HG02943 (cell line): ENCODE results near the gene TAF8.
"Not testable (repeated sequence)": the region's sequence is repeated elsewhere in the genome, so short reads cannot be mapped to it uniquely, and the experiment has no call there.

Source experiments
- ATAC-seq: cut with Tn5 transposase; IDR thresholded peaks from one replicate; pipeline ENCODE4 v1.9.1; 2021; ENCODE audit warnings: mild to moderate bottlenecking, low read depth, moderate library complexity; ENCODE audit not compliant: unreplicated experiment

The TAF8 gene, protein sequence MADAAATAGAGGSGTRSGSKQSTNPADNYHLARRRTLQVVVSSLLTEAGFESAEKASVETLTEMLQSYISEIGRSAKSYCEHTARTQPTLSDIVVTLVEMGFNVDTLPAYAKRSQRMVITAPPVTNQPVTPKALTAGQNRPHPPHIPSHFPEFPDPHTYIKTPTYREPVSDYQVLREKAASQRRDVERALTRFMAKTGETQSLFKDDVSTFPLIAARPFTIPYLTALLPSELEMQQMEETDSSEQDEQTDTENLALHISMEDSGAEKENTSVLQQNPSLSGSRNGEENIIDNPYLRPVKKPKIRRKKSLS

DNA sequence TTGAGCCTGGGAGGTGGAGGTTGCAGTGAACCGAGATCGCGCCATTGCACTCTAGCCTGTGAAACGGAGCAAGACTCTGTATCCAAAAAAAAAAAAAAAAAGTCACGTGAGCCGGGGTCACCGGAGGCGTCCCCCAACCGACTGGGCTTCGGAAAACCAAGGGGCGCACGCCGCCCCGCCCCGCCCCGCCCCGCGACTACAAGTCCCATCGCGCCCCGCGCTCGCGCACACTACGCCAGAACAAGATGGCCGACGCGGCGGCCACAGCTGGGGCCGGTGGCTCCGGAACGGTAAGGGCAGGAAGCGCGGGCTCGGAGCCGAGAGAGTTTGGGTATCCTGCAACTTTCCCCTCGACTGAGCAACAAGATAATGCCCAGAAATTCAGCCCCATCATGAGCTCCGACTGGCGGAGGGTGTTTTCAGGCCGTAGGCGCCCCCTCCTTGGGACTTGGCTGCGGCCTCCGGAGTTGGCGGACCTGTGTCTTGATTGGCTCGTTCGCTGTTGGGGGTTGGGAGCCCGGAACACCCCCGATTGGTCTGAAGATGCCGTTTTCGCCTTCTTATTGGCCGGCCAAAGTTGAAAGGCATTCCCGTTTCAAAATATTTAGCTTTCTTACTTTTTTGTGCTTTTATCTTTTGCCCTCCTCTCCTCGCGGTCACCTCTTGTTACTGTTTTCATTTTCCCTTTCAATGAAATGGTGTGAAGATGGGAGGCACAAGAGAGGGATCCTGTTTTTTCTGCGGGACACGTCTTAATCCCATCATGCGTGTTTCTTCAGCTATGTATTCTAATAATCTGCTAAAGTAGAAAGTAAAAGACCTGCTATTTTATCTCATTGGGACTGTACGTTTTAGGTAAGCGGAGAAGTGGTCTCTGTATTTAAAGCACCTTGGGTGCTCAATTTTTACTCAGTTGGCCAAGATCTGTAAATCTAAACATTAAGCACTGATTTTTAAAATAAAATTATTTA, at the start of gene TAF8:
Gene TAF8, plus strand, starts transcription at position 228 of the 971 bp plus-strand sequence. Its CDS starts 18 bp downstream, at position 246.
- peak; percentile 77 for ATAC-seq

DNA sequence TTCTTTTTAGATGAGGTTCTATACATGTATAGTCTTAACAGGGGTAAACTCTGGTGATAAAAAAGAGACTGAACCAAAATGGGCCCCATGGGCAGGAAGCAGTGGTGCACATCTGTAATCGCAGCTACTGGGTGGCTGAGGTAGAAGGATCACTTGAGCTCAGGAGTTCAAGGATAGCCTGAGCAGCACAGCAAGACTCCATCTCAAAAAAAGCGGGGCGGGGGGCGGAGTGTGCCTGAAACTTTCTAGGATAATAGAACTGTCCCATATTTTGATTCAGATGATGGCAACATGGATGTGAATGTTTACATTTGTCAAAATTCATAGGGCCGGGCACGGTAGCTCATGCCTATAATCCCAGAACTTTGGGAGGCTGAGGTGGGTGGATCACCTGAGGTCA, 48.8 kb upstream of the TAF8 start:
- ATAC-seq: no peak

DNA sequence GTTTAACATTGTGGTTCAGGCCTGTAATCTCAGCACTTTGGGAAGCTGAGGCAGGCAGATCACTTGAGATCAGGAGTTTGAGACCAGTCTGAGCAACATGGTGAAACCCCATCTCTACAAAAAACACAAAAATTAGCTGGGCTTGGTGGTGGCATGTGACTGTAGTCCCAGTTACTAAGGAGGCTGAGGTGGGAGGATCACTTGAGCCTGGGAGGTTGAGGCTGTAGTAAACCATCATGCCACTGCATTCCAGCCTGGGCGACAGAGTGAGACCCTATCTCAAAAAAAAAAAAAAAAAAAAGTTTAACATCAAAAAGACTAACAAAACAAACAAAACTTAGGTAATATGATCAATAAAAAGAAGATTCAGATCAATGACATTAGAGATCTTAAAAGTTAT, 46.7 kb upstream of the TAF8 start:
- not testable (repeated sequence) for ATAC-seq

DNA sequence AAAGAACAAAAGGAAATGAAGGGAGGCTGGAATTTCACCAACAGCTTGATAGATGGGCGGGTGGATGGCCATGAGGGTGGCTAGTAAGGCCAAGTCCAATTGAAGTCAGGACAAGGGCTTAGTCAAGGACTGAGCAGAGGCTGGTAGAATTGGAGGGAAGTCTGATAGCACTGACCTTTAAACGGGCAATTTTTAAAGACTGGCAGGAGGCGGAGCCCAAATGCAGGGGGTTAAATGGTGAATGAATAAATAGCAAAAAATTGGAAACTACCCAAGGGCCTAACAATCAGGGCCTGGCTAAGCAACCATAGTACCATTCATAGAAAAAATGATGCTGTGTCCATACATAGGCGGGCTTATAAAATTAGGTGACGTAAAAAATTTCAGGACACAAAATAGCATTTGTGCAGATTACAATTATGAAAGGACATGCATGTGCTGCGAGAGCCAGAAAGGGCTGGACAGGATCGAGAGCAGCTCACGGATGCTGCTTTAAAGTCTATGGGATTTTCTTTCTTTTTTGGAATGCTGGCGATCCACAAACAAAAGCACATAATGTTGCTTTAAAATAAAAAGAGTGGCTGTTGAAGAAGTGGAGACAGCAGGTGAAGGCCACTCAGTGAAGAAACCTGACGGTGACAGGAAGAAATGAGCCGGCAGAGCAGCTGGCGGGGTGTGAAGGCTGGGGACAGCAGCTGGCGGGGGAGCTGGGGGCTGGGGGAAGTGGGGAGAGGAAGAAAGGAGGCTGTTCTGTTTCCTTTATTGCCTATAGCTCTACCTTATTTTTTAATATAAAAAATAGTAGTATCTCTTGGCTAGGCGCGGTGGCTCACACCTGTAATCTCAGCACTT, 42.8 kb upstream of the TAF8 start:
- ATAC-seq: no peak

DNA sequence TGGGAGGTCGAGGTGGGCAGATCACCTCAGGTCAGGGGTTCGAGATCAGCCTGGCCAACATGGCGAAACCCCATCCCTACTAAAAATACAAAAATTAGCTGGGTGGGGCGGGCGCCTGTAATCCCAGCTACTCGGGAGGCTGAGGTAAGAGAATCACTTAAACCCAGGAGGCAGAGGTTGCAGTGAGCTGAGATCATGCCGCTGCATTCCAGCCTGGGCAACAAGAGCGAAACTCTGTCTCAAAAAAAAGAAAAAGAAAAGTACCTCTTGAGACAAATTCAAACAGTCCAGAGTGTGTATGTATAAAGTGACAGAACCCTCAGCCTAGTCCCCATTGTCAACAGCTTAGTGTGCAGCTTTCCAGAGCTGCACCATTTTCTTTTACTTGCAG, 42.2 kb upstream of the TAF8 start:
- not testable (repeated sequence) for ATAC-seq

DNA sequence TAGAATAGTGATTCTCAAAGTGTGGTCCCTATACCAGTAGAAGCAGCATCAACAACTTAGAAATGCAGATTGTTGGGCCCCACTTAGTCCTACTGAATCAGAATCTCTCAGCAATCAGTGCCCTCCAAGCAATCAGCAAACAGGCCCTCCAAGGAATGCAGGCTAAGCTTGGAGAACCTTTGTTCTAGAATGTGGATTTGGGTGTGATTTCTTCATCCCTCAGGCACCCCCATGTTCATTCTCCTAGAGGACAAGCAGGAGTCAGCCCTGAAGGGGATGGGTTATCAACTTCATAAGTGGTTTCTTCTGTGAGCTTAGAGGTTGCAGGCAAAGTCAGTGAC, 40.5 kb upstream of the TAF8 start:
- no peak for ATAC-seq

DNA sequence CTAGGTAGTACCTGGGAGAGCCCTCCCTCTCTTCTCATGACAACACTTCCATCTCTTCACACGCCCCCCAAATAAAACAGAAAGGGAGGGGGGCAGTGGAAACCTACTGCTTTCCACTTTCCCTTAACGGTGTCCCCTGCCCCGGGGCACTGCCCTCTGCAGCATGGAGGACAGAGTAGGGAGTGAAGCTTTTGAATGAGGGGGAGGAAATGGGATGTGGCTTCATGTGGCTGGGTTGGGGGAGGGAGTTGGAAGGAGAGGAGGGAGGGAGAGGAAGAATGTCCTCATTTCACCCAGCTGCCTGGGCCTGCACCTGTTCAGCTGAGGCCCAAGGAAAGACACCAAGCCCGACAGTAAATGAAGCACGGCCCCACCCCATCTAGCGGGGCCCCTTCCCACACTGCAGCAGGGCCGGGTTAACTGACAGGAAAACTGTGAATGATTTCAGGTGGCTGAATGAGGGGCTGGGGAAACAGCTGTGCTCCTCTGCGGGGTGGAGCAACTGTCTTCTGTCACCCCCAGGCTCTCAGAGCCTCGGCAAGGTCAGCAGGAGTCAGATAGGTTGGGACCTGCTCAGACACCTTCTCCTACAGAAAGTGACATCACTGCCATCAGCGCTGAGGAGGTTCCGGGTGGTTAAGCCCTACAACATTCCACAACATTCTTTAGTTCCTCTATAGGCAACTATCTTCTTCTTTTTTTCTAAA, 40.0 kb upstream of the TAF8 start:
- no peak for ATAC-seq

DNA sequence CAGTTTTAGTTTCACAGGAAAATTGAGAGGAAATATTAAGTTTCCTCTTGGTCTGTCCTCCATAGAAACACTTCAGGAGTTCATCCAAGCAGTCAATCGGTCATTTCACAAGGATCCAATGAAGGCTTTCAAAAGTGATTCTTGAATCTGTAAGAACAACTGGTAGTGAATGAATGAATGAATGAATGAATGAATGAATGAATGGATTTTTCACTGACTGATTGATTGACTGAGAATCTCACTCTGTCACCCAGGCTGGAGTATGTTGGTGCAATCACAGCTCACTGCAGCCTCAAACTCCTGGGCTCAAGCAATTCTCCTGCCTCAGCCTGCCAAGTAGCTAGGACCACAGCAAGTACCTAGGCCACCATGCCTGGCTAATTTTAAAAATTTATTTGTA, 39.4 kb upstream of the TAF8 start:
- no peak for ATAC-seq

DNA sequence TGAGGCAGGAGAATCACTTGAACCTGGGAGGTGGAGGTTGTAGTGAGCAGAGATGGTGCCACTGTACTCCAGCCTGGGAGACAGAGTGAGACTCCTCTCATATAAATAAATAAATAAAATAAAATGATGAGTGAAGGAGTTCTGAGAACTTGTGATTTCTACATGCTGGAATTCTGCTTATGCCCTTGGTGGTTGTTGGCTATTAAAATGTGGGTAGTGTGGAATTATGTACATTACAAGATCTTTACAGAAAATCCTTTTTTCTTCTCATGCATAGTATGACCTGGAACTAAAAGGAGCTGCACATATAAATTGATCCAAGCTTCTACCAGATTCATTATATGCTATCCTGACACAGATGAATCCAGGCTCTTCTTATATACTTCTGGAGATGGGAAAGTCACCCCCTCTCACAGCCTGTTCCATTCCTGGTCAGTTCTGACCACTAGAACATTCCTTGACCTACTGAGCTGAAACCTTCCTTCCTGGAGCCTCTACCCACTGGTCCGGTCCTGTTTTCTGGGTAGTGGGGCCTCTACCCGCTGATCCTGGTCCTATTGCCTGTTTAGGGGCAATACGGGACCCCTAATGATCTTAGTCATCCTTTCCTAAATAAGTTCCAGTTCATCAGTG, 37.7 kb upstream of the TAF8 start:
- no peak for ATAC-seq

DNA sequence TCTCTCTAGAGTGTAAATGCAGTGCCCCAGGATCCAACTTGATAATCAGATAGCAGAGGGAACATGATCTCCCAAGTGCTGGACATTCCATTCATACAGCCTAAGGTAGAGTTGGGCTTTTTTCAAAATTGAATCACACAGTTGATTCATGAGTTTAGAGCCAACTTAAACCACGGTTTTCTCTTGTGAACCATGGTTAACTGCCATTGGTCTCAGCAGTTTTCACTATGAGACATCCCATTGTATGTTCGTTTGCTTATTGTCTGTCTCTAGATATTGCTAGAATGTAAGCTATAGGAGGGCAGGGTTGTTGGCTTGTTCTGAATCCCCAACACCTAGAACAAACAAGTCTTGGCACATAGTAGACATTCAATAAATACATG, 37.2 kb upstream of the TAF8 start:
- no peak for ATAC-seq

DNA sequence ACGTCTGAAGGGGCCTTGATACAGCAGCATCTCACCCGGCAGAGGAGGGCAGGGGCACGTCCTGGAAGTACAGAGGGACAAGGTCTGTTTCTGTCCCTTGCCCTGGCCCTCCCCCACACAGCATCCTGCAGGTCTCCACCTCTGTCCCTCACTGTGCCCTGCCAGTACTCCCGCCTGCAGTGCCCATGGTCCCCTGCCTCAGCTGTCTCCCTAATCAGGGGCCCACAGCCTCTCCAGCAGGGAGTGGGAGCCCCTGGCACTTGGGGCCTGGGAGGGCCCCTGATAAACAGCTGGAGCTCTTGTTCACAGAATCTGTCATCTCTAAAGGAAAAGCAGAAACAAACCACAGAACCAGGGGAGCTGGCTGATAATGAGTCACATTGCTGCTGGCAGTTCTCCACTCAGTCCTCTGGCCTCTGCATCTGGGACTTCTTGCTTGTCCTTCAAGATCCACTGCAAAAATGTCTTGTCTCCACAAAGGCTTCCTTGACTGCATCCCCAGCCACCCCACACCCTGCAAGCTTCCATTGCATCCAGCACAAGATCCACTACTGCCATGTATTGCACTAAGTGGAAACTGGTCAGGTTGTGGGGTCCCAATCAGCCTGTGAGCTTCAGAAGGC, 33.2 kb upstream of the TAF8 start:
- no peak for ATAC-seq

DNA sequence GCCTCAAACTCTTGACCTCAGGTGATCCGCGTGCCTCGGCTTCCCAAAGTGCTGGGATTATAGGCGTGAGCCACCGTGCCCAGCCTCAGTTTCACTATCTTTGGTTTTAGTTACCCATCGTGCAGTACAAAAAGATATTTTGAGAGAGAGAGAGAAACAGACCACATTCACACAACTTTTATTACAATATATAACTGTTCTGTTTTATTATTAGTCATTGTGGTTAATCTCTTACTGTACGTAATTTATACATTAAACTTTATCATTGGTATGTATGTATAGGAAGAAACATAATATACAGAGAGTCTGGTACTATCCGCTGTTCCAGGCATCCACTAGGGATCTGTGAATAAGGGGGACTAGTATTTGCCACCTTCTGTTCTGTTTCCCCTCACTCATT, 29.4 kb upstream of the TAF8 start:
- no peak for ATAC-seq

DNA sequence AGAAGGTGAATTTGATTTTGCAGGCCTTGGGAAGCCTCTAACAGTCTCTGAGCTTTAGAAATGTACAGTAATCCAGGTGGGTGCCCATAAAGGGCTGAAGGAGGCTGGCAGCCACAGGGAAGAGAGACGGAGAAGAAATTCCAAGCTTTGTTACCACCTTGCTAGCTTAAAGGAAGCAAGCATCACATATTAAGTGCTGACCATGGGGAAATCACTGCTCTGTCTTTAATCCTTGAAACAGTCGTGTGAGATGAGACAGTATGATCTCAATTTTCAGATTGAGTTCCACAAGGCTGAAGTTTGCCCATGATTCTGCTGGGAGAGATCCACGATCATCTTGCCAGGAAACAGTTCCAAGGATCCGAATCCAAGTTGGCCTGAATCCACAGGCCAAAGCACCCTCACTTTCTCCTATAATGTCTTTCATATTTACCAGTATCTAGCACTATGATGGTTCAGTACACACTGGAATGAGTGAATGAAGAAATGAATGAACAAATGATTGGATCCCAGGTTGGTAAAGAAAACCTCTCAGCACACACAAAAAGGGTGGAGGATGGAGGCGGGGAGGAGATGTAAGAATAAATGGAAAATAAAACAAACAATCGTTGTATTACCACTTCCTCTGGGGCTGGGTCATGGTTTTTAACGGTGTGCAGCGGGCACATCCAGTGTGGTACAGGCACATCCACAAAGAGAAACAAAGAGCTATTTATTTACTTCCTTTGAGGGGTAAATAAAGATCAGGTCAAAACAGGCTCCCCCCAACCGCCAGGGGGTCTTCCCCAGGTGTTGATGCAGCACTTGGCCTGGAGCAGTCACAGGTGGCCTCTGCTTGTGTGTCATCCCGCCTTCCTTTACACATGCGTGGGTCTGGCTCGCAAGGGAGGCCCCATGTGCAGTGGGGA, 28.2 kb upstream of the TAF8 start:
- no peak for ATAC-seq

DNA sequence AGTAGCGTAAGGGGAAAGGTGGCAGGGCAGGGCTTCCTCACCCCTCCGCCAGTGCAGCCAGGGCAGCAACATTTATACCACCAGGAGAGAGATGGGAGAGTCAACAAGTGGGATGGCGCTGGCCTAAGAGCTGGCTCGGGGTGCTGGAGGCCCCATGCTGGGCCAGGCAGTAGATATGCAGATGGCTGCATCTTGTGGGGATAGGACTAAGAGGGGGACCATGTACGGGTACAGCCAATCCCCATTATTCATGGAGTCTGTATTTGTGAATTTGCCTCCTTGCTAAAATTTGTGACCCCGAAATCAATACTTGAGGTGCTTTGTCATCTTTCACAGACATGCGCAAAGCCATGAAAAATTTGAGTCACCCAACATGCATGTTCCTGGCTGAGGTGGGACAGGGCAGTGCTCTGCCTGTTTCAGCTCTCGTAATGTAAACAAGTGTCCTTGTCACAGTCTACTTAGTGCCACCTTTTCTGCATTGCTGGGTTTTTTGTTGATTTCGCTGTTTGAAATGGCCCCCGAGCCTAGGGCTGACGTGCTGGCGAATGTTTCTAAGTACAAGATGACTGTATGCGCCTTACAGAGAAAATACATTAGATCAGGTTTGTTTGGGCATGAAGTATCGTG, 27.5 kb upstream of the TAF8 start:
- ATAC-seq: no peak

DNA sequence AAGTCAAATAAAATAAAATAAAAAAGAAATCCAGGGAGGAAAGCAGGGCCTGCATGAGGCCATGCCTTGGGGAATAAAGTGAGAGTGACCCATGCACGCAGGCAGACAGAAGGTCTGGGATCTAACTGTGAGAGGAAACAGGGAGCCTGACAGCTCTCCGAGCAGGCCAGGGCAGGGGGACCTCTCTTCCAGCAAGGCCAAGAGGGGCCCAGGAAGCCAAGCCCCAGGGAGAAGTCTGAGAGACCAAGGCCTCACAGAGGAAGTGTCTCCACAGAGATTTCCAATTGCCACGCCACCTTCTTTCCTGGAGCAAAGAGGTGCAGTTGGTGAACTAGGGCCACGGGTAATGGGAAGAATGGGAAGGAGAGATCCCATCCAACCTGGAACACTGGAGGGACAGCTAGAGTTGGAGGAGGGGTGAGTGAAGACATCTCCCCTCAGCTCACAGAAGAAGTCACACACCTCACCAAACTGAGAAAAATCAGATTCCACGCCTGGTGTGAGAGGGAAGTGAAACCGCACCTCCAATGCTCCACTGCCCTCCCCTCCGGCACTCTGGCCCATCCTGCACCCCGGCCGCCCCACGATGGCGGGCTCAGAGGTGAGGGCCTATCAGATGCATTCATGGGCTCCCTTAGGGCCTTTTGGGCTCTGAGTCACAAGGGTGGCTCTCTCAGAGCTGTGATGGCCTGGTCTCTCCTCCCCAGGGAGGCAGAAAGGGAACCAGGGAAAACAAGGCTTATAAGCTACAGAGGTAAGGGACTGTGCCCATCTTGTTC, 25.1 kb upstream of the TAF8 start:
- ATAC-seq: no peak

DNA sequence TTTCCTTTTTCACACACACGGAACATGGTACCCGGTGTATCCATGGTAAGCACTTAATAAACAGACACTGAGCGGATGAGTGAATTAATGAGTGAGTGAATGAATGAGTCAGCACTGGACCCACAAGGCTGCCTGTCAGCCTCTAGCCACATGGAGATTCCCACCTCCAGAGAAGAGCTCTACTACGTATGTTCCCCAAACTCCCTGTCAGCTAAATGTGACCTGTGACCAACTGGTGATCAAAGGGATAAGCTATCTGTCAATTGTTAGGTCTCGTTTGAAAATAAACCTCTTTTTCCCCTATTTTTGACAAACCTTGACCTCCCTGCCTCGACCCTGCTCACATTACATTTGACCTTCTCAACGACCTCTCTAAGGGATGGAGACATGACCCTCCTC, 24.5 kb upstream of the TAF8 start:
- ATAC-seq: no peak

DNA sequence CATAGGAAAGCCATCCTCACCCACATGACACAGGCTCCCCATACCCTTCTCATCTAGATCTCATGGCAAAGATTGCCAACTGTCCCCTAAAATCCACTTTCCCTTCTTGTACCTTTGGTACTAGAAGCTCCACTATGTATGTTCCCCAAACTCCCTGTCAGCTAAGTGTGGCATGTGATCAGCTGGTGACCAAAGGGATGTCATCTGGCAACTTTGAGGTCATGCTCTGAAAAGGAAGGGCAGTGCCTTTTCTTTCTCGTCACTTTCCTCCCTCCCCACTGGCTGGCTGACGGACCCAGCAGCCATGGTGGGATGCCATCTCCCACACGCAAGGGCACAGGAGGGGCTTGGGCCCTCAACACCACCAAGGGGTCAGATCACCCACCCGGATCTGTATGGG, 23.8 kb upstream of the TAF8 start:
- no peak for ATAC-seq
